ENCODE results near the gene ZDHHC19.

ZDHHC19 gene

GRCh38 chr3:196178993-196179379, 32.2 kb downstream of the ZDHHC19 start:
- TF ChIP-seq EZH2 (IDR thresholded peaks at IDR 0.05; ENCODE audit: borderline replicate concordance, low read length) (no peak), CTCF (IDR thresholded peaks at IDR 0.05; ENCODE audit: low read length) (no peak)
- Histone ChIP-seq H3K4me3 (ENCODE audit: low read depth, low read length, poor library complexity, severe bottlenecking) (no peak overlapping the region), H3K27ac (ENCODE audit: low read depth, low read length, poor library complexity, severe bottlenecking) (no peak overlapping the region), H3K27me3 (ENCODE audit: insufficient read depth, low read length) (no peaks in the 10 kb centered on the region), H3K9me2 (ENCODE audit: low read depth, low read length) (no peaks in the 10 kb centered on the region), H3K4me2 (ENCODE audit: low read length) (no peak overlapping the region), H3K9ac (ENCODE audit: low read length) (no peak overlapping the region), H4K20me1 (ENCODE audit: insufficient read depth, low read length) (no peaks in the 10 kb centered on the region), H3K9me3 (ENCODE audit: low read length) (no peaks in the 10 kb centered on the region), H2AFZ (ENCODE audit: low read length) (no peak overlapping the region), H3K4me1 (ENCODE audit: insufficient read depth, low read length, severe bottlenecking) (peaks cover 9% of the 10 kb centered on the region), H3K79me2 (ENCODE audit: insufficient read depth, low read length) (no peaks in the 10 kb centered on the region), H3K36me3 (ENCODE audit: insufficient read depth, low read length) (no peaks in the 10 kb centered on the region), H3F3A (ENCODE audit: insufficient read depth, low read length) (no peaks in the 10 kb centered on the region)

GRCh38 chr3:196177967-196178366, 33.2 kb downstream of the ZDHHC19 start:
- H3K36me3 ChIP-seq (ENCODE audit: insufficient read depth, low read length) = no peaks in the 10 kb centered on the region
- no peaks in the 10 kb centered on the region for H4K20me1 ChIP-seq (ENCODE audit: insufficient read depth, low read length)
- H3K4me2 ChIP-seq (ENCODE audit: low read length) = no peak overlapping the region
- H3K4me3 ChIP-seq (ENCODE audit: low read depth, low read length, poor library complexity, severe bottlenecking) = no peak overlapping the region
- H3K9ac ChIP-seq (ENCODE audit: low read length) = no peak overlapping the region
- H3K27me3 ChIP-seq (ENCODE audit: insufficient read depth, low read length) = no peaks in the 10 kb centered on the region
- H3K4me1 ChIP-seq (ENCODE audit: insufficient read depth, low read length, severe bottlenecking) = peaks cover 9% of the 10 kb centered on the region
- H3K9me2 ChIP-seq (ENCODE audit: low read depth, low read length) = no peaks in the 10 kb centered on the region
- no peaks in the 10 kb centered on the region for H3K79me2 ChIP-seq (ENCODE audit: insufficient read depth, low read length)
- TF ChIP-seq EZH2 (IDR thresholded peaks at IDR 0.05; ENCODE audit: borderline replicate concordance, low read length) (no peak), CTCF (IDR thresholded peaks at IDR 0.05; ENCODE audit: low read length) (no peak)
- no peak overlapping the region for H3K27ac ChIP-seq (ENCODE audit: low read depth, low read length, poor library complexity, severe bottlenecking)
- no peaks in the 10 kb centered on the region for H3F3A ChIP-seq (ENCODE audit: insufficient read depth, low read length)
- no peaks in the 10 kb centered on the region for H3K9me3 ChIP-seq (ENCODE audit: low read length)
- no peak overlapping the region for H2AFZ ChIP-seq (ENCODE audit: low read length)

GRCh38 chr3:196177567-196177966, 33.6 kb downstream of the ZDHHC19 start:
- no peaks in the 10 kb centered on the region for H4K20me1 ChIP-seq (ENCODE audit: insufficient read depth, low read length)
- H3K4me1 ChIP-seq (ENCODE audit: insufficient read depth, low read length, severe bottlenecking) = peaks cover 9% of the 10 kb centered on the region
- no peaks in the 10 kb centered on the region for H3K79me2 ChIP-seq (ENCODE audit: insufficient read depth, low read length)
- H3K9me3 ChIP-seq (ENCODE audit: low read length) = no peaks in the 10 kb centered on the region
- H3F3A ChIP-seq (ENCODE audit: insufficient read depth, low read length) = no peaks in the 10 kb centered on the region
- no peak overlapping the region for H3K4me2 ChIP-seq (ENCODE audit: low read length)
- H3K27ac ChIP-seq (ENCODE audit: low read depth, low read length, poor library complexity, severe bottlenecking) = no peak overlapping the region
- no peak overlapping the region for H2AFZ ChIP-seq (ENCODE audit: low read length)
- no peaks in the 10 kb centered on the region for H3K9me2 ChIP-seq (ENCODE audit: low read depth, low read length)
- TF ChIP-seq EZH2 (IDR thresholded peaks at IDR 0.05; ENCODE audit: borderline replicate concordance, low read length) = no peak
- TF ChIP-seq CTCF (IDR thresholded peaks at IDR 0.05; ENCODE audit: low read length) = no peak
- H3K4me3 ChIP-seq (ENCODE audit: low read depth, low read length, poor library complexity, severe bottlenecking) = no peak overlapping the region
- H3K27me3 ChIP-seq (ENCODE audit: insufficient read depth, low read length) = no peaks in the 10 kb centered on the region
- H3K9ac ChIP-seq (ENCODE audit: low read length) = no peak overlapping the region
- no peaks in the 10 kb centered on the region for H3K36me3 ChIP-seq (ENCODE audit: insufficient read depth, low read length)

All from OCI-LY1 (cell line).